Transverse colon (tissue), 4 donors: Measurements from ENCODE around the gene MACROH2A1. TPM values are rescaled to one million over a fixed set of nuclear protein-coding genes. Genes with fewer than 3 reads are reported as not detected.
A peak's percentile ranks its signal among the peaks of the same experiment; 100 is the strongest.

Source experiments
- DNase-seq: peaks from one replicate; pipeline ENCODE4 v3.0.0-alpha.2; 2019
- H3K27ac ChIP-seq, 4 donors: fragments of 200-600 bp; sonication (generic); 2 replicates each; pipeline ENCODE4 v1.5.1; 2016 to 2018; ENCODE audit warnings: inconsistent platforms in 4 of 4
- H3K27me3 ChIP-seq: fragments of 200-600 bp; sonication (generic); 2 replicates; pipeline ENCODE4 v1.5.1; 2017; ENCODE audit warnings: inconsistent platforms
- H3K36me3 ChIP-seq, 4 donors: fragments of 200-600 bp; sonication (generic); 2 replicates each; pipeline ENCODE4 v1.5.1; 2017 to 2019; ENCODE audit warnings: inconsistent platforms in 4 of 4
- H3K4me1 ChIP-seq, 4 donors: fragments of 200-600 bp; sonication (generic); 2 replicates each; pipeline ENCODE4 v1.5.1; 2017 to 2020; ENCODE audit warnings: inconsistent platforms in 4 of 4
- H3K4me3 ChIP-seq, 4 donors: fragments of 200-600 bp; sonication (generic); 1 replicate in 1 of 4; 2 replicates in 3 of 4; pipeline versions ENCODE4 v1.5.1 to v1.6.1; 2017 to 2019; ENCODE audit warnings: inconsistent platforms in 4 of 4
- H3K9me3 ChIP-seq, 2 donors: fragments of 200-600 bp; sonication (generic); 2 replicates each; pipeline ENCODE4 v1.5.1; 2017 to 2019; ENCODE audit warnings: inconsistent platforms in 2 of 2
- CTCF ChIP-seq, 5 experiments: fragments of 200-600 bp in 3 of 5; fragments of 450-650 bp in 2 of 5; sonication (generic) in 3 of 5; IDR thresholded peaks; 1 replicate in 2 of 5; 2 replicates in 3 of 5; pipeline ENCODE4 v1.5.1; 2016 to 2017; ENCODE audit warnings: antibody characterized with exemption in 5 of 5, inconsistent platforms in 3 of 5, mild to moderate bottlenecking in 2 of 5, moderate library complexity in 1 of 5
- EP300 ChIP-seq: sonication (generic); formaldehyde crosslinking; IDR thresholded peaks from one replicate; pipeline ENCODE4 v1.6.1; 2017; ENCODE audit warnings: antibody characterized with exemption, low read depth
- POLR2A ChIP-seq: fragments of 450-650 bp; IDR thresholded peaks from one replicate; pipeline ENCODE4 v1.6.1; 2016; ENCODE audit warnings: antibody characterized with exemption, mild to moderate bottlenecking, moderate library complexity
- POLR2AphosphoS5 ChIP-seq, 3 donors: sonication (generic); formaldehyde crosslinking; IDR thresholded peaks; one replicate each; pipeline ENCODE4 v1.6.1; 2016; ENCODE audit warnings: antibody characterized with exemption in 3 of 3
- WGBS, 2 donors: methylation state at CpG; one replicate each; pipeline ENCODE4 v1.1.5; 2018; ENCODE audit warnings: low coverage in 1 of 2; 5-methylcytosine and 5-hydroxymethylcytosine counted together
- in situ Hi-C, 4 donors: fragments of 200-750 bp; cut with MboI; loops; one replicate each; pipeline versions ENCODE4 v1.15.0 to v1.15.1; 2017; ENCODE audit warnings: low sequenced_read_pairs in 3 of 4, low pct_ligation_motif_present in 1 of 4, low pct_unique_long_range_greater_than_20kb in 1 of 4
- intact Hi-C: fragments of 100-400 bp; cut with DNase I; formaldehyde crosslinking; loops from one replicate; pipeline ENCODE4 v1.15.1; 2023; ENCODE audit warnings: low total_unique reads
- total RNA-seq, 4 donors: library from RNA; depleted of rRNA; stranded (reverse); fragments of >200 nt; gene quantifications; one replicate each; pipeline ENCODE4 v1.1.0, GENCODE V29; 2016

Gene MACROH2A1
- total RNA-seq, 4 donors from 2014 or later = 190 to 348 (median 314) TPM

GRCh38 chr5:135344349-135344748, 54.7 kb downstream of the MACROH2A1 start:
- in situ Hi-C loops = no loop called here
- TF ChIP-seq POLR2A (no peak), CTCF (IDR thresholded peaks at IDR 0.05) (no peak), EP300 (no peak), POLR2AphosphoS5 (IDR thresholded peaks at IDR 0.05) (no peak)

GRCh38 chr5:135343413-135343812, 55.6 kb downstream of the MACROH2A1 start:
- 73% methylated on average over 10 of the region's 10 CpGs; no CpG with 5 or more reads in 1 of the 2 donors for WGBS, 2 donors
- DNase-seq = no peak
- no peak overlapping the region for H3K4me3 ChIP-seq
- no peak overlapping the region for H3K27ac ChIP-seq
- H3K27me3 ChIP-seq = no peaks in the 10 kb centered on the region
- H3K4me1 ChIP-seq = peaks cover 0 to 37% (median 26%) of the 10 kb centered on the region in 4 donors
- H3K36me3 ChIP-seq = peaks cover 0 to 22% (median 9%) of the 10 kb centered on the region in 4 donors
- intact Hi-C loops (no loop called here), in situ Hi-C loops (no loop called here)
- TF ChIP-seq POLR2AphosphoS5 (IDR thresholded peaks at IDR 0.05) (no peak), CTCF (IDR thresholded peaks at IDR 0.05) (no peak), EP300 (no peak), POLR2A (no peak)
- no peaks in the 10 kb centered on the region for H3K9me3 ChIP-seq

More at GRCh38 chr5:135344349-135344748, 54.7 kb downstream of the MACROH2A1 start:
- Histone ChIP-seq H3K4me3 (no peak overlapping the region), H3K27ac (no peak overlapping the region), H3K36me3 (peaks cover 0 to 17% (median 4%) of the 10 kb centered on the region in 4 donors), H3K9me3 (no peaks in the 10 kb centered on the region), H3K27me3 (no peaks in the 10 kb centered on the region), H3K4me1 (peaks cover 0 to 37% (median 26%) of the 10 kb centered on the region in 4 donors)
- no peak for DNase-seq
- 80 to 84% methylated on average over 3 of the region's 3 CpGs for WGBS, 2 donors
- intact Hi-C loops = no loop called here

GRCh38 chr5:135342551-135342875, 56.5 kb downstream of the MACROH2A1 start:
- no peaks in the 10 kb centered on the region for H3K27me3 ChIP-seq
- intact Hi-C loops = no loop called here
- H3K36me3 ChIP-seq = peaks cover 0 to 25% (median 11%) of the 10 kb centered on the region in 4 donors
- H3K9me3 ChIP-seq = no peaks in the 10 kb centered on the region
- H3K27ac ChIP-seq = no peak overlapping the region
- DNase-seq = no peak
- WGBS, 2 donors = 92% methylated on average over 4 of the region's 4 CpGs; no CpG with 5 or more reads in 1 of the 2 donors
- in situ Hi-C loops = no loop called here
- peaks cover 0 to 37% (median 26%) of the 10 kb centered on the region in 4 donors for H3K4me1 ChIP-seq
- no peak for TF ChIP-seq POLR2AphosphoS5 (IDR thresholded peaks at IDR 0.05)
- TF ChIP-seq POLR2A = no peak
- no peak for TF ChIP-seq CTCF (IDR thresholded peaks at IDR 0.05)
- no peak for TF ChIP-seq EP300
- no peak overlapping the region for H3K4me3 ChIP-seq

- in situ Hi-C loops = no loop called here
- Histone ChIP-seq H3K27me3 (no peaks in the 10 kb centered on the region), H3K27ac (peak overlapping the region; percentile 49 to 65 (median 56)), H3K36me3 (peaks cover 0 to 25% (median 11%) of the 10 kb centered on the region in 4 donors), H3K4me1 (peaks cover 0 to 33% (median 24%) of the 10 kb centered on the region in 4 donors), H3K9me3 (no peaks in the 10 kb centered on the region), H3K4me3 (no peak overlapping the region)
- intact Hi-C loops = no loop called here
- DNase-seq = no peak
- no peak for TF ChIP-seq POLR2A
- TF ChIP-seq POLR2AphosphoS5 (IDR thresholded peaks at IDR 0.05) = no peak
- no peak for TF ChIP-seq CTCF (IDR thresholded peaks at IDR 0.05)
- no peak for TF ChIP-seq EP300
- WGBS, 2 donors = 83% methylated on average over 7 of the region's 7 CpGs; no CpG with 5 or more reads in 1 of the 2 donors
These were observed 57.1 kb downstream of the MACROH2A1 start for GRCh38 chr5:135341696-135342550.
